Keratinocyte (primary cell): Measurements from ENCODE around the gene SLC35E2B. TPM values are rescaled to one million over a fixed set of nuclear protein-coding genes. Genes with fewer than 3 reads are reported as not detected.
"Not testable (repeated sequence)": the region's sequence is repeated elsewhere in the genome, so short reads cannot be mapped to it uniquely, and the experiment has no call there.

Source experiments
- DNase-seq: peaks from one replicate; pipeline ENCODE4 v3.0.0-alpha.2; 2011; ENCODE audit warnings: low read depth, missing footprints, low spot score
- FAIRE-seq: peaks from 2 replicates; lab custom pipeline; 2011; peaks lifted over from hg19 to GRCh38; lab: Jason Lieb, UNC
- H2AFZ ChIP-seq: 2 replicates; pipeline ENCODE4 v1.6.0; 2012; ENCODE audit warnings: low read length, control low read depth, inconsistent platforms; ENCODE audit not compliant: control insufficient read depth
- H3K27ac ChIP-seq: 2 replicates; pipeline ENCODE4 v1.5.1; 2011; ENCODE audit warnings: low read length; ENCODE audit not compliant: control insufficient read depth, insufficient read depth
- H3K27me3 ChIP-seq: 3 replicates; pipeline ENCODE4 v1.6.0; 2011; ENCODE audit warnings: low read length; ENCODE audit not compliant: control insufficient read depth, insufficient read depth; ENCODE audit errors: extremely low read depth
- H3K36me3 ChIP-seq, 2 experiments: 2 replicates in 1 of 2; 3 replicates in 1 of 2; pipeline ENCODE4 v1.5.1; 2011; ENCODE audit warnings: low read length in 2 of 2, mild to moderate bottlenecking in 1 of 2; ENCODE audit not compliant: control insufficient read depth in 2 of 2, insufficient read depth in 2 of 2; ENCODE audit errors: extremely low read depth in 1 of 2
- H3K4me1 ChIP-seq: 3 replicates; pipeline ENCODE4 v1.5.1; 2011; ENCODE audit warnings: low read length; ENCODE audit not compliant: control insufficient read depth, insufficient read depth; ENCODE audit errors: extremely low read depth
- H3K4me2 ChIP-seq: 3 replicates; pipeline ENCODE4 v1.6.0; 2011; ENCODE audit warnings: low read depth, low read length; ENCODE audit not compliant: control insufficient read depth, insufficient read depth; ENCODE audit errors: extremely low read depth
- H3K4me3 ChIP-seq, 3 experiments: fragments of 200-600 bp in 1 of 3; sonication (generic) in 1 of 3; 2 replicates in 2 of 3; 3 replicates in 1 of 3; pipeline ENCODE4 v1.5.1; 2011 to 2016; ENCODE audit warnings: low read length in 3 of 3, mild to moderate bottlenecking in 3 of 3, control low read depth in 2 of 3, inconsistent platforms in 1 of 3, low read depth in 1 of 3, mixed read lengths in 1 of 3, mixed run types in 1 of 3, moderate library complexity in 1 of 3; ENCODE audit not compliant: control insufficient read depth in 2 of 3, insufficient read depth in 2 of 3; ENCODE audit errors: extremely low read depth in 1 of 3
- H3K79me2 ChIP-seq: 2 replicates; pipeline ENCODE4 v1.6.0; 2012; ENCODE audit warnings: low read length; ENCODE audit not compliant: control insufficient read depth, insufficient read depth
- H3K9ac ChIP-seq: 3 replicates; pipeline ENCODE4 v1.6.0; 2011; ENCODE audit warnings: low read length; ENCODE audit not compliant: control insufficient read depth, insufficient read depth; ENCODE audit errors: extremely low read depth
- H3K9me1 ChIP-seq: 3 replicates; pipeline ENCODE4 v1.6.0; 2011; ENCODE audit warnings: low read length; ENCODE audit not compliant: control insufficient read depth, insufficient read depth; ENCODE audit errors: extremely low read depth
- H3K9me3 ChIP-seq: 2 replicates; pipeline ENCODE4 v1.5.1; 2012; ENCODE audit warnings: low read depth, low read length; ENCODE audit not compliant: control insufficient read depth
- H4K20me1 ChIP-seq: 3 replicates; pipeline ENCODE4 v1.6.0; 2011; ENCODE audit warnings: low read length; ENCODE audit not compliant: control insufficient read depth, insufficient read depth; ENCODE audit errors: extremely low read depth
- dilution Hi-C: fragments of 300-500 bp; cut with MboI; formaldehyde crosslinking; loops from one replicate; pipeline ENCODE4 v1.7.0; 2020; ENCODE audit warnings: low sequenced_read_pairs; ENCODE audit not compliant: extremely low pct_ligation_motif_present
- polyA plus RNA-seq, 5 experiments: library from polyadenylated mRNA; depleted of rRNA in 3 of 5; stranded (reverse) in 3 of 5; stranded (forward) in 1 of 5; unstranded in 1 of 5; fragments of >200 nt; gene quantifications; 1 replicate in 1 of 5; 2 replicates in 3 of 5; 3 replicates in 1 of 5; pipeline versions ENCODE4 v1.2.1 to v1.2.3, GENCODE V29; 2011 to 2012; ENCODE audit warnings: missing spikeins in 2 of 5, low read depth in 1 of 5, low replicate concordance in 1 of 5

SLC35E2B gene
- polyA plus RNA-seq, 1 donor (not counting 4 experiments of a cell fraction or from before 2014, with no cell fraction given) = 10.3 TPM

GRCh38 chr1:1696431-1697357, 4.1 kb upstream of the SLC35E2B start:
- H2AFZ ChIP-seq, H4K20me1 ChIP-seq, DNase-seq, H3K4me3 ChIP-seq, H3K36me3 ChIP-seq, H3K9me1 ChIP-seq, dilution Hi-C loops, H3K4me2 ChIP-seq, H3K4me1 ChIP-seq, H3K9me3 ChIP-seq, FAIRE-seq, H3K79me2 ChIP-seq, H3K27ac ChIP-seq, H3K9ac ChIP-seq, H3K27me3 ChIP-seq: not testable (repeated sequence)

- DNase-seq, H3K27me3 ChIP-seq, H3K36me3 ChIP-seq, FAIRE-seq, H3K9me1 ChIP-seq, H3K9me3 ChIP-seq, H3K79me2 ChIP-seq, H4K20me1 ChIP-seq, H2AFZ ChIP-seq, dilution Hi-C loops, H3K4me1 ChIP-seq: not testable (repeated sequence)
- Histone ChIP-seq H3K4me2 (peak overlapping the region; percentile 16), H3K27ac (peak overlapping the region; percentile 78), H3K4me3 (peak overlapping the region; percentile 49 to 54 (median 54)), H3K9ac (peak overlapping the region; percentile 78)
Measured at GRCh38 chr1:1692324-1692713, 276 bp downstream of the SLC35E2B start.

GRCh38 chr1:1691443-1691842, 1.2 kb downstream of the SLC35E2B start:
- peak; percentile 26 for FAIRE-seq
- H3K9me3 ChIP-seq, H2AFZ ChIP-seq, dilution Hi-C loops, H3K9me1 ChIP-seq, H3K9ac ChIP-seq, DNase-seq, H3K27ac ChIP-seq, H3K27me3 ChIP-seq, H3K36me3 ChIP-seq, H3K4me1 ChIP-seq, H4K20me1 ChIP-seq: not testable (repeated sequence)
- peak overlapping the region in 2 of 3 experiments; percentile 23 to 43 for H3K4me3 ChIP-seq
- H3K79me2 ChIP-seq = peaks cover 12% of the 10 kb centered on the region
- peak overlapping the region; percentile 32 for H3K4me2 ChIP-seq

GRCh38 chr1:1689526-1689925, 3.1 kb downstream of the SLC35E2B start:
- H2AFZ ChIP-seq, DNase-seq, H3K4me2 ChIP-seq, H3K36me3 ChIP-seq, dilution Hi-C loops, H3K4me3 ChIP-seq, H3K27ac ChIP-seq, H3K9me3 ChIP-seq, FAIRE-seq, H4K20me1 ChIP-seq, H3K9me1 ChIP-seq, H3K27me3 ChIP-seq, H3K4me1 ChIP-seq, H3K9ac ChIP-seq: not testable (repeated sequence)
- H3K79me2 ChIP-seq = peaks cover 20% of the 10 kb centered on the region
